H9 (cell line): ENCODE results near the gene TNK2. TPM values are rescaled to one million over a fixed set of nuclear protein-coding genes. Genes with fewer than 3 reads are reported as not detected.
"Not testable (repeated sequence)": the region's sequence is repeated elsewhere in the genome, so short reads cannot be mapped to it uniquely, and the experiment has no call there.

Experiments
- DNase-seq: peaks from one replicate; pipeline ENCODE4 v3.0.0-alpha.2; 2017
- H2AFZ ChIP-seq: one replicate; pipeline ENCODE4 v1.6.1; 2013; ENCODE audit warnings: mild to moderate bottlenecking, low read length, control low read depth, moderate library complexity
- H2AK5ac ChIP-seq: 2 replicates; pipeline ENCODE4 v1.6.1; 2013; ENCODE audit warnings: low read length, control low read depth, mixed read lengths; ENCODE audit not compliant: insufficient read length
- H2BK120ac ChIP-seq: one replicate; pipeline ENCODE4 v1.6.1; 2013; ENCODE audit warnings: low read depth, mild to moderate bottlenecking, low read length, control low read depth, inconsistent platforms; ENCODE audit not compliant: poor library complexity, severe bottlenecking
- H2BK12ac ChIP-seq: 2 replicates; pipeline ENCODE4 v1.6.1; 2013; ENCODE audit warnings: low read length, control low read depth, mixed read lengths, low read depth; ENCODE audit not compliant: insufficient read length
- H2BK15ac ChIP-seq: 2 replicates; pipeline ENCODE4 v1.6.1; 2013; ENCODE audit warnings: low read depth, low read length, control low read depth
- H2BK20ac ChIP-seq: one replicate; pipeline ENCODE4 v1.6.1; 2013; ENCODE audit warnings: low read depth, mild to moderate bottlenecking, low read length, control low read depth, inconsistent platforms; ENCODE audit not compliant: poor library complexity, severe bottlenecking
- H2BK5ac ChIP-seq: 2 replicates; pipeline ENCODE4 v1.6.1; 2013; ENCODE audit warnings: low read length, control low read depth, mixed read lengths; ENCODE audit not compliant: insufficient read length
- H3K14ac ChIP-seq: 2 replicates; pipeline ENCODE4 v1.6.1; 2013; ENCODE audit warnings: low read length, control low read depth; ENCODE audit not compliant: insufficient read depth
- H3K18ac ChIP-seq: 2 replicates; pipeline ENCODE4 v1.6.1; 2013; ENCODE audit warnings: low read depth, mild to moderate bottlenecking, mixed read lengths, low read length, control low read depth; ENCODE audit not compliant: insufficient read length
- H3K23ac ChIP-seq: 2 replicates; pipeline ENCODE4 v1.6.1; 2013; ENCODE audit warnings: low read length, control low read depth, mixed read lengths, low read depth; ENCODE audit not compliant: insufficient read length
- H3K23me2 ChIP-seq: 2 replicates; pipeline ENCODE4 v1.6.1; 2013; ENCODE audit warnings: low read depth, mild to moderate bottlenecking, mixed read lengths, low read length, control low read depth; ENCODE audit not compliant: insufficient read length, poor library complexity, severe bottlenecking
- H3K27ac ChIP-seq: 2 replicates; pipeline ENCODE4 v1.5.1; 2013; ENCODE audit warnings: low read length, control low read depth, mixed read lengths, low read depth; ENCODE audit not compliant: insufficient read length
- H3K27me3 ChIP-seq: 2 replicates; pipeline ENCODE4 v1.6.1; 2013; ENCODE audit warnings: low read length, control low read depth, inconsistent platforms; ENCODE audit not compliant: insufficient read depth
- H3K4ac ChIP-seq: 2 replicates; pipeline ENCODE4 v1.6.1; 2013; ENCODE audit warnings: low read depth, mild to moderate bottlenecking, control low read depth, inconsistent platforms, low read length, moderate library complexity
- H3K4me1 ChIP-seq: 2 replicates; pipeline ENCODE4 v1.6.1; 2013; ENCODE audit warnings: low read length, control low read depth, inconsistent platforms; ENCODE audit not compliant: insufficient read depth
- H3K4me2 ChIP-seq: 2 replicates; pipeline ENCODE4 v1.6.1; 2013; ENCODE audit warnings: low read length, control low read depth, mixed read lengths; ENCODE audit not compliant: insufficient read length, insufficient read depth
- H3K56ac ChIP-seq: 2 replicates; pipeline ENCODE4 v1.6.1; 2013; ENCODE audit warnings: low read depth, mild to moderate bottlenecking, mixed read lengths, low read length, control low read depth; ENCODE audit not compliant: insufficient read length
- H3K79me1 ChIP-seq: 2 replicates; pipeline ENCODE4 v1.6.1; 2013; ENCODE audit warnings: low read depth, mild to moderate bottlenecking, moderate library complexity, low read length, control low read depth, inconsistent platforms; ENCODE audit not compliant: insufficient read depth, poor library complexity, severe bottlenecking
- H3K79me2 ChIP-seq: 2 replicates; pipeline ENCODE4 v1.6.1; 2013; ENCODE audit warnings: low read length, control low read depth, inconsistent platforms; ENCODE audit not compliant: insufficient read depth
- H3K9ac ChIP-seq: 2 replicates; pipeline ENCODE4 v1.6.1; 2013; ENCODE audit warnings: low read length, control low read depth, mixed read lengths; ENCODE audit not compliant: insufficient read length; ENCODE audit errors: extremely low read depth
- H3K9me3 ChIP-seq: one replicate; pipeline ENCODE4 v1.6.1; 2013; ENCODE audit warnings: low read depth, low read length, inconsistent platforms; ENCODE audit not compliant: control insufficient read depth
- H3T11ph ChIP-seq: one replicate; pipeline ENCODE4 v1.6.1; 2013; ENCODE audit warnings: mild to moderate bottlenecking, low read length, control low read depth, inconsistent platforms
- H4K20me1 ChIP-seq: one replicate; pipeline ENCODE4 v1.6.1; 2013; ENCODE audit not compliant: control insufficient read depth, insufficient read length, insufficient read depth
- H4K5ac ChIP-seq: 2 replicates; pipeline ENCODE4 v1.6.1; 2013; ENCODE audit warnings: low read depth, mild to moderate bottlenecking, mixed read lengths, low read length, control low read depth; ENCODE audit not compliant: insufficient read length
- H4K8ac ChIP-seq: replicated peaks from 2 replicates; pipeline ENCODE4 v1.6.1; 2013; ENCODE audit warnings: low read length, control low read depth, mixed read lengths, low read depth; ENCODE audit not compliant: insufficient read length
- H4K91ac ChIP-seq: 2 replicates; pipeline ENCODE4 v1.6.1; 2013; ENCODE audit warnings: low read depth, mild to moderate bottlenecking, moderate library complexity, mixed read lengths, low read length, control low read depth; ENCODE audit not compliant: insufficient read length
- H3K27ac Mint-ChIP-seq, 3 experiments: 2 replicates in 2 of 3; 3 replicates in 1 of 3; pipeline ENCODE4 v1.8.0; 2020 to 2021; ENCODE audit warnings: mixed read lengths in 3 of 3, mild to moderate bottlenecking in 1 of 3, moderate library complexity in 1 of 3
- H3K27me3 Mint-ChIP-seq: 2 replicates; pipeline ENCODE4 v1.8.0; 2021; ENCODE audit warnings: low read depth, mild to moderate bottlenecking, moderate library complexity, mixed read lengths
- H3K36me3 Mint-ChIP-seq, 3 experiments: 2 replicates in 2 of 3; 3 replicates in 1 of 3; pipeline ENCODE4 v1.8.0; 2020 to 2021; ENCODE audit warnings: low read depth in 3 of 3, mixed read lengths in 3 of 3; ENCODE audit not compliant: insufficient read depth in 1 of 3
- H3K4me1 Mint-ChIP-seq, 2 experiments: 2 replicates each; pipeline ENCODE4 v1.8.0; 2020; ENCODE audit warnings: mixed read lengths in 2 of 2
- H3K4me3 Mint-ChIP-seq, 2 experiments: 2 replicates in 1 of 2; 3 replicates in 1 of 2; pipeline ENCODE4 v1.8.0; 2020 to 2021; ENCODE audit warnings: mild to moderate bottlenecking in 2 of 2, mixed read lengths in 2 of 2, moderate library complexity in 1 of 2
- H3K9me3 Mint-ChIP-seq, 2 experiments: 2 replicates in 1 of 2; 3 replicates in 1 of 2; pipeline ENCODE4 v1.8.0; 2020; ENCODE audit warnings: mild to moderate bottlenecking in 2 of 2, mixed read lengths in 2 of 2, moderate library complexity in 1 of 2
- CTCF ChIP-seq: fragments of 200-600 bp; sonication (generic); conservative IDR thresholded peaks from 3 replicates; pipeline ENCODE4 v1.8.0; 2021; ENCODE audit warnings: antibody characterized with exemption, mild to moderate bottlenecking
- WGBS: extraction: QIAGEN DNeasy Blood & Tissue Kit; methylation state at CpG from one replicate; pipeline ENCODE4 v1.1.7; 2013; ENCODE audit warnings: missing lambda C conversion rate, low lambda C conversion rate, mixed read lengths; ENCODE audit not compliant: insufficient read length; ENCODE audit errors: extremely low coverage; 5-methylcytosine and 5-hydroxymethylcytosine counted together
- total RNA-seq: library from RNA; stranded (reverse); gene quantifications from 2 replicates; pipeline ENCODE4 v1.2.1, GENCODE V29; 2021

Gene TNK2
- total RNA-seq, 1 experiment from 2014 or later, result 34.5 TPM

- Histone ChIP-seq H3K18ac (no peak overlapping the region), H3T11ph (no peak overlapping the region), H2AFZ (no peak overlapping the region), H3K56ac (no peak overlapping the region), H3K79me2 (no peaks in the 10 kb centered on the region), H2BK12ac (no peak overlapping the region), H3K23ac (no peak overlapping the region), H2BK120ac (no peak overlapping the region), H3K79me1 (no peaks in the 10 kb centered on the region), H4K5ac (no peak overlapping the region), H2BK5ac (no peak overlapping the region), H3K4me2 (no peak overlapping the region), H2BK20ac (no peak overlapping the region), H3K14ac (no peak overlapping the region), H3K4me1 (no peaks in the 10 kb centered on the region), H3K23me2 (no peaks in the 10 kb centered on the region), H2BK15ac (no peak overlapping the region), H3K27ac (no peak overlapping the region), H2AK5ac (no peak overlapping the region), H4K8ac (no peak overlapping the region), H4K20me1 (no peaks in the 10 kb centered on the region), H3K27me3 (no peaks in the 10 kb centered on the region), H3K9ac (no peak overlapping the region), H3K9me3 (no peaks in the 10 kb centered on the region), H4K91ac (no peak overlapping the region), H3K4ac (no peak overlapping the region)
- Mint-ChIP-seq H3K36me3 (no peaks in the 10 kb centered on the region), H3K4me3 (no peak overlapping the region; a peak in 1 of 5 replicates), H3K9me3 (no peaks in the 10 kb centered on the region; a peak in 1 of 5 replicates), H3K27ac (peak overlapping the region in 1 of 3 experiments; percentile 44; a peak in 1 of 7 replicates), H3K27me3 (peaks cover 3% of the 10 kb centered on the region; the same call in 1 of the 2 replicates), H3K4me1 (peaks cover 0 to 7% of the 10 kb centered on the region in 2 experiments; a peak in 1 of 4 replicates)
- no peak for TF ChIP-seq CTCF
- peak; percentile 22 for DNase-seq
- WGBS, result no CpG with 5 or more reads among the region's 17 CpGs
These were observed 90.7 kb downstream of the TNK2 start for GRCh38 chr3:195817578-195818135.

- not testable (repeated sequence) for H3K9me3 Mint-ChIP-seq, H4K20me1 ChIP-seq, H4K8ac ChIP-seq, H4K91ac ChIP-seq, H3K4me1 ChIP-seq, H2AK5ac ChIP-seq, DNase-seq, H3K4me2 ChIP-seq, H3K14ac ChIP-seq, H3K4ac ChIP-seq, H3K79me2 ChIP-seq, H3K56ac ChIP-seq, H3K27ac ChIP-seq, H3K23ac ChIP-seq, H3T11ph ChIP-seq, H3K27me3 ChIP-seq, H2AFZ ChIP-seq, H3K9me3 ChIP-seq, H4K5ac ChIP-seq, H3K23me2 ChIP-seq, H2BK5ac ChIP-seq, H3K36me3 Mint-ChIP-seq, H3K79me1 ChIP-seq, H3K4me3 Mint-ChIP-seq, H3K27ac Mint-ChIP-seq, H2BK15ac ChIP-seq, H2BK12ac ChIP-seq, H3K9ac ChIP-seq, H3K18ac ChIP-seq, H2BK20ac ChIP-seq, H2BK120ac ChIP-seq, H3K27me3 Mint-ChIP-seq
- H3K4me1 Mint-ChIP-seq, result peaks cover 9 to 14% of the 10 kb centered on the region in 2 experiments
- WGBS, result no CpG with 5 or more reads among the region's 23 CpGs
These were observed 92.0 kb downstream of the TNK2 start for GRCh38 chr3:195816276-195816913.
